ENCODE measurements around the gene ZNF652. TPM values are rescaled to one million over a fixed set of nuclear protein-coding genes. Genes with fewer than 3 reads are reported as not detected.

ZNF652 gene
- polyA plus RNA-seq, 1 of the 3 experiments (the other 2 are of a cell fraction) = 5.1 TPM

GRCh38 chr17:49381793-49382192, 19.7 kb upstream of the ZNF652 start:
- H3K4me2 ChIP-seq = no peak overlapping the region
- WGBS (ENCODE audit: low lambda C conversion rate) = 79% methylated on average over 5 of the region's 5 CpGs

More at GRCh38 chr17:49381793-49382192, 19.7 kb upstream of the ZNF652 start:
- Histone ChIP-seq H3K36me3 (replicated peaks in 1 of 2; ENCODE audit: control insufficient read depth in 1 of 2, insufficient read depth in 2 of 2, low read length in 1 of 2) (no peaks in the 10 kb centered on the region), H3K9ac (no peak overlapping the region), H4K20me1 (ENCODE audit: insufficient read depth) (no peaks in the 10 kb centered on the region), H2AFZ (ENCODE audit: low read depth) (no peak overlapping the region), H3K27me3 (ENCODE audit: insufficient read depth) (no peaks in the 10 kb centered on the region), H3K79me2 (ENCODE audit: insufficient read depth) (no peaks in the 10 kb centered on the region), H3K4me3 (ENCODE audit: low read depth in 2 of 2, low read length in 1 of 2) (no peak overlapping the region), H3K27ac (ENCODE audit: low read depth in 2 of 2, low read length in 1 of 2) (no peak overlapping the region), H3K9me3 (no peaks in the 10 kb centered on the region), H3F3A (replicated peaks; ENCODE audit: insufficient read depth) (no peaks in the 10 kb centered on the region), H3K9me2 (no peaks in the 10 kb centered on the region), H3K4me1 (ENCODE audit: control insufficient read depth in 1 of 2, insufficient read depth in 2 of 2, low read depth in 1 of 2, low read length in 1 of 2) (peaks cover 0 to 10% of the 10 kb centered on the region in 2 experiments; a peak in 1 of 4 replicates)
- no peak for TF ChIP-seq GABPA (IDR thresholded peaks at IDR 0.05; ENCODE audit: low read depth)
- TF ChIP-seq IRF3 (IDR thresholded peaks at IDR 0.05; ENCODE audit: low read depth, low read length) = no peak
- TF ChIP-seq MXI1 (IDR thresholded peaks at IDR 0.05; ENCODE audit: low read depth, low read length) = no peak
- TF ChIP-seq MEF2A (IDR thresholded peaks at IDR 0.05; ENCODE audit: borderline replicate concordance, low read depth) = no peak
- no peak for TF ChIP-seq ZBTB33 (IDR thresholded peaks at IDR 0.05; ENCODE audit: borderline replicate concordance, low read depth)
- TF ChIP-seq RFX5 (IDR thresholded peaks at IDR 0.05; ENCODE audit: low read length) = no peak
- no peak for TF ChIP-seq FOSL2 (IDR thresholded peaks at IDR 0.05; ENCODE audit: borderline replicate concordance, low read depth)
- TF ChIP-seq YY1 (IDR thresholded peaks at IDR 0.05; ENCODE audit: low read depth) = no peak
- TF ChIP-seq CTCF (IDR thresholded peaks at IDR 0.05) = no peak
- no peak for TF ChIP-seq NFIC (IDR thresholded peaks at IDR 0.05; ENCODE audit: borderline replicate concordance)
- TF ChIP-seq RAD21 (IDR thresholded peaks at IDR 0.05; ENCODE audit: low read length) = no peak
- no peak for TF ChIP-seq PBX3 (IDR thresholded peaks at IDR 0.05)
- no peak for TF ChIP-seq FOXM1 (IDR thresholded peaks at IDR 0.05; ENCODE audit: low read depth)
- TF ChIP-seq EZH2phosphoT487 (IDR thresholded peaks at IDR 0.05; ENCODE audit: borderline replicate concordance, low read depth) = no peak
- no peak for TF ChIP-seq RCOR1 (IDR thresholded peaks at IDR 0.05; ENCODE audit: low read length)
- no peak for TF ChIP-seq MAX (IDR thresholded peaks at IDR 0.05; ENCODE audit: low read depth)
- no peak for TF ChIP-seq SMC3 (IDR thresholded peaks at IDR 0.05; ENCODE audit: low read depth, low read length)
- TF ChIP-seq REST (IDR thresholded peaks at IDR 0.05; ENCODE audit: low read depth, low read length) = no peak
- ChIA-PET CTCF (interaction anchor here (0.8 to 5.4 kb wide), 9 partner anchors 9 to 175 kb away, joined by 3 to 23 read pairs (median 7); no protein-coding TSS in a partner anchor), POLR2A (no interaction called here)
- no peak for DNase-seq
